HCT116 (cell line): ENCODE results near the gene SEMA4D.

Source experiments
- CEBPB ChIP-seq: IDR thresholded peaks from 2 replicates; pipeline ENCODE4 v1.6.1; 2012; ENCODE audit warnings: low read depth
- EZH2 ChIP-seq: fragments of 200-600 bp; sonication (generic); IDR thresholded peaks from 2 replicates; pipeline ENCODE4 v1.6.1; 2017; ENCODE audit warnings: antibody characterized with exemption, mixed run types
- FOSL1 ChIP-seq: IDR thresholded peaks from 2 replicates; pipeline ENCODE4 v1.6.1; 2012; ENCODE audit warnings: low read depth
- POLR2A ChIP-seq: IDR thresholded peaks from 2 replicates; pipeline ENCODE4 v1.7.0; 2011; ENCODE audit warnings: borderline replicate concordance; ENCODE audit not compliant: insufficient read depth, insufficient read length; ENCODE audit errors: extremely low read depth
- POLR2AphosphoS5 ChIP-seq: IDR thresholded peaks from 2 replicates; pipeline ENCODE4 v1.6.1; 2011; ENCODE audit warnings: mild to moderate bottlenecking, low read depth, low read length, moderate library complexity
- SIN3A ChIP-seq: IDR thresholded peaks from 2 replicates; pipeline ENCODE4 v1.6.1; 2012; ENCODE audit warnings: low read depth
- TCF7L2 ChIP-seq: IDR thresholded peaks from 2 replicates; pipeline ENCODE4 v1.7.0; 2011; ENCODE audit warnings: borderline replicate concordance, inconsistent platforms; ENCODE audit not compliant: insufficient read depth, insufficient read length; ENCODE audit errors: extremely low read depth
- YY1 ChIP-seq: IDR thresholded peaks from 2 replicates; pipeline ENCODE4 v1.6.1; 2011; ENCODE audit warnings: low read length, low read depth, moderate library complexity, mild to moderate bottlenecking; ENCODE audit not compliant: insufficient replicate concordance; ENCODE audit errors: extremely low read depth
- ZFX ChIP-seq: fragments of 450-650 bp; IDR thresholded peaks from 2 replicates; pipeline ENCODE4 v1.6.1; 2017
- ZNF274 ChIP-seq: fragments of 200-500 bp; sonication (Bioruptor generic); IDR thresholded peaks from 2 replicates; pipeline ENCODE4 v1.6.1; 2014; ENCODE audit warnings: mild to moderate bottlenecking, low read depth, low read length, inconsistent platforms
- TF ChIP-seq, protein P1 (sequence below), 3 experiments: fragments of 200-600 bp in 1 of 3; sonication (generic) in 1 of 3; IDR thresholded peaks in 2 of 3; conservative IDR thresholded peaks in 1 of 3; 2 replicates each; pipeline ENCODE4 v1.5.1; 2012 to 2017; ENCODE audit warnings: low read depth in 2 of 3, low read length in 2 of 3, antibody characterized with exemption in 1 of 3, borderline replicate concordance in 1 of 3, control low read depth in 1 of 3, mild to moderate bottlenecking in 1 of 3, mixed read lengths in 1 of 3, mixed run types in 1 of 3, moderate library complexity in 1 of 3; ENCODE audit not compliant: insufficient read depth in 1 of 3
- TF ChIP-seq, protein P2 (sequence below): IDR thresholded peaks from 2 replicates; pipeline ENCODE4 v1.6.1; 2012; ENCODE audit warnings: low read depth
- TF ChIP-seq, protein P3 (sequence below): IDR thresholded peaks from 2 replicates; pipeline ENCODE4 v1.6.1; 2011; ENCODE audit warnings: mild to moderate bottlenecking, low read length, moderate library complexity; ENCODE audit not compliant: insufficient replicate concordance; ENCODE audit errors: extremely low read depth

DNA sequence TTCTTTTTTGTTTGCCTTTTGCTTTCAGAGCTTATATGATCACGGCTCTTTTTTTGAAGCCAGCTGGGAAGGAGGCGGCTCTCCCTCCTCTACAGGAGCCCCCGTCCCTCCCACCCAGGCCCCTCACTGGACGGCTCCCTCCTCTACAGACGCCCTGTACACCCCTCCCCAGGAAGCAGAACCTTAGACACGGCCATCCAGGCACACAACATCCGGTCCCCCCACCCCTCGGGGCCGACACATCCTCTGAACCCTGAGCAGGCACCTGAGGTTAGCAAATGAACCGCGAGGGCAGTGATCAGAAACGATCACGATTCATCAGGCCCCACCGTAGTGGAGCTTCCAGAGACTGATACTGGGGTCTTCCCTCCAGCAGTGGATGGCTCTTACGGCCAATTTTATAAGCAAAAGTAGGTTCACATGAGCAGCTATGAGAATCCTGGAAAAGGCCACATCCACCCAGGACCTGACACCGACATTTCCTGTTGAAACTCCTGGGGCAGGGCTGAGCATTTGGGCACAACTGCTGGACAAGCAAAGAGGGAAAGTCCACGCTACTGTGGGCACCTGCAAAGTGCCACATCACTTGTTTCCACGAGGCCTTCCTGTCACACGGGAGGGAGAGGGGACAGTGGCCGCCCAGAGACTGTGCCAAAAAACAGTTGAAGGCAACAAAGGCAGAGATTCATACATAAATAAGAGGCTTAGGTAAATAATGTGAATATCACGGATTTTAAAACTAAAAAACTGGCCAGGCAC lies 78.9 kb downstream of the SEMA4D start:
- TF ChIP-seq, protein P1, sequence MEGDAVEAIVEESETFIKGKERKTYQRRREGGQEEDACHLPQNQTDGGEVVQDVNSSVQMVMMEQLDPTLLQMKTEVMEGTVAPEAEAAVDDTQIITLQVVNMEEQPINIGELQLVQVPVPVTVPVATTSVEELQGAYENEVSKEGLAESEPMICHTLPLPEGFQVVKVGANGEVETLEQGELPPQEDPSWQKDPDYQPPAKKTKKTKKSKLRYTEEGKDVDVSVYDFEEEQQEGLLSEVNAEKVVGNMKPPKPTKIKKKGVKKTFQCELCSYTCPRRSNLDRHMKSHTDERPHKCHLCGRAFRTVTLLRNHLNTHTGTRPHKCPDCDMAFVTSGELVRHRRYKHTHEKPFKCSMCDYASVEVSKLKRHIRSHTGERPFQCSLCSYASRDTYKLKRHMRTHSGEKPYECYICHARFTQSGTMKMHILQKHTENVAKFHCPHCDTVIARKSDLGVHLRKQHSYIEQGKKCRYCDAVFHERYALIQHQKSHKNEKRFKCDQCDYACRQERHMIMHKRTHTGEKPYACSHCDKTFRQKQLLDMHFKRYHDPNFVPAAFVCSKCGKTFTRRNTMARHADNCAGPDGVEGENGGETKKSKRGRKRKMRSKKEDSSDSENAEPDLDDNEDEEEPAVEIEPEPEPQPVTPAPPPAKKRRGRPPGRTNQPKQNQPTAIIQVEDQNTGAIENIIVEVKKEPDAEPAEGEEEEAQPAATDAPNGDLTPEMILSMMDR (IDR thresholded peaks at IDR 0.05 in 2 of 3, conservative IDR thresholded peaks at IDR 0.05 in 1 of 3; ENCODE audit: borderline replicate concordance in 1 of 3, insufficient read depth in 1 of 3, low read depth in 2 of 3, low read length in 2 of 3) = no peak
- TF ChIP-seq POLR2AphosphoS5 (no peak), TCF7L2 (no peak), SIN3A (no peak), EZH2 (no peak), POLR2A (no peak), YY1 (no peak), ZNF274 (no peak), FOSL1 (no peak), CEBPB (no peak), ZFX (no peak)
- TF ChIP-seq, protein P2, sequence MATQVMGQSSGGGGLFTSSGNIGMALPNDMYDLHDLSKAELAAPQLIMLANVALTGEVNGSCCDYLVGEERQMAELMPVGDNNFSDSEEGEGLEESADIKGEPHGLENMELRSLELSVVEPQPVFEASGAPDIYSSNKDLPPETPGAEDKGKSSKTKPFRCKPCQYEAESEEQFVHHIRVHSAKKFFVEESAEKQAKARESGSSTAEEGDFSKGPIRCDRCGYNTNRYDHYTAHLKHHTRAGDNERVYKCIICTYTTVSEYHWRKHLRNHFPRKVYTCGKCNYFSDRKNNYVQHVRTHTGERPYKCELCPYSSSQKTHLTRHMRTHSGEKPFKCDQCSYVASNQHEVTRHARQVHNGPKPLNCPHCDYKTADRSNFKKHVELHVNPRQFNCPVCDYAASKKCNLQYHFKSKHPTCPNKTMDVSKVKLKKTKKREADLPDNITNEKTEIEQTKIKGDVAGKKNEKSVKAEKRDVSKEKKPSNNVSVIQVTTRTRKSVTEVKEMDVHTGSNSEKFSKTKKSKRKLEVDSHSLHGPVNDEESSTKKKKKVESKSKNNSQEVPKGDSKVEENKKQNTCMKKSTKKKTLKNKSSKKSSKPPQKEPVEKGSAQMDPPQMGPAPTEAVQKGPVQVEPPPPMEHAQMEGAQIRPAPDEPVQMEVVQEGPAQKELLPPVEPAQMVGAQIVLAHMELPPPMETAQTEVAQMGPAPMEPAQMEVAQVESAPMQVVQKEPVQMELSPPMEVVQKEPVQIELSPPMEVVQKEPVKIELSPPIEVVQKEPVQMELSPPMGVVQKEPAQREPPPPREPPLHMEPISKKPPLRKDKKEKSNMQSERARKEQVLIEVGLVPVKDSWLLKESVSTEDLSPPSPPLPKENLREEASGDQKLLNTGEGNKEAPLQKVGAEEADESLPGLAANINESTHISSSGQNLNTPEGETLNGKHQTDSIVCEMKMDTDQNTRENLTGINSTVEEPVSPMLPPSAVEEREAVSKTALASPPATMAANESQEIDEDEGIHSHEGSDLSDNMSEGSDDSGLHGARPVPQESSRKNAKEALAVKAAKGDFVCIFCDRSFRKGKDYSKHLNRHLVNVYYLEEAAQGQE = no peak
- TF ChIP-seq, protein P3, sequence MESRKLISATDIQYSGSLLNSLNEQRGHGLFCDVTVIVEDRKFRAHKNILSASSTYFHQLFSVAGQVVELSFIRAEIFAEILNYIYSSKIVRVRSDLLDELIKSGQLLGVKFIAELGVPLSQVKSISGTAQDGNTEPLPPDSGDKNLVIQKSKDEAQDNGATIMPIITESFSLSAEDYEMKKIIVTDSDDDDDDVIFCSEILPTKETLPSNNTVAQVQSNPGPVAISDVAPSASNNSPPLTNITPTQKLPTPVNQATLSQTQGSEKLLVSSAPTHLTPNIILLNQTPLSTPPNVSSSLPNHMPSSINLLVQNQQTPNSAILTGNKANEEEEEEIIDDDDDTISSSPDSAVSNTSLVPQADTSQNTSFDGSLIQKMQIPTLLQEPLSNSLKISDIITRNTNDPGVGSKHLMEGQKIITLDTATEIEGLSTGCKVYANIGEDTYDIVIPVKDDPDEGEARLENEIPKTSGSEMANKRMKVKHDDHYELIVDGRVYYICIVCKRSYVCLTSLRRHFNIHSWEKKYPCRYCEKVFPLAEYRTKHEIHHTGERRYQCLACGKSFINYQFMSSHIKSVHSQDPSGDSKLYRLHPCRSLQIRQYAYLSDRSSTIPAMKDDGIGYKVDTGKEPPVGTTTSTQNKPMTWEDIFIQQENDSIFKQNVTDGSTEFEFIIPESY = no peak
